Endothelial cell of umbilical vein (primary cell): Measurements from ENCODE around the gene WARS2.

ENCODE experiments used
- EZH2 ChIP-seq: IDR thresholded peaks from 2 replicates; pipeline ENCODE4 v1.6.1; 2012; ENCODE audit warnings: borderline replicate concordance, low read depth, mild to moderate bottlenecking, moderate library complexity, low read length, inconsistent platforms; ENCODE audit not compliant: severe bottlenecking
- GATA2 ChIP-seq: IDR thresholded peaks from 2 replicates; pipeline ENCODE4 v1.7.0; 2011; ENCODE audit warnings: low read depth, mild to moderate bottlenecking, moderate library complexity, mixed read lengths, low read length; ENCODE audit not compliant: insufficient read length, insufficient read depth
- POLR2A ChIP-seq: IDR thresholded peaks from 2 replicates; pipeline ENCODE4 v1.6.1; 2012; ENCODE audit warnings: low read depth, mild to moderate bottlenecking, control low read depth, low read length
- POLR2AphosphoS5 ChIP-seq: IDR thresholded peaks from 2 replicates; pipeline ENCODE4 v1.6.1; 2012; ENCODE audit warnings: low read depth, mild to moderate bottlenecking, control low read depth, low read length, moderate library complexity; ENCODE audit not compliant: insufficient read depth
- TF ChIP-seq, protein P1 (sequence below), 2 donors: IDR thresholded peaks; 1 replicate in 1 of 2; 2 replicates in 1 of 2; pipeline ENCODE4 v1.5.1; 2011; ENCODE audit warnings: low read length in 2 of 2, mild to moderate bottlenecking in 2 of 2, moderate library complexity in 2 of 2, control low read depth in 1 of 2, inconsistent platforms in 1 of 2, low read depth in 1 of 2; ENCODE audit not compliant: insufficient read depth in 1 of 2; ENCODE audit errors: extremely low read depth in 1 of 2

DNA sequence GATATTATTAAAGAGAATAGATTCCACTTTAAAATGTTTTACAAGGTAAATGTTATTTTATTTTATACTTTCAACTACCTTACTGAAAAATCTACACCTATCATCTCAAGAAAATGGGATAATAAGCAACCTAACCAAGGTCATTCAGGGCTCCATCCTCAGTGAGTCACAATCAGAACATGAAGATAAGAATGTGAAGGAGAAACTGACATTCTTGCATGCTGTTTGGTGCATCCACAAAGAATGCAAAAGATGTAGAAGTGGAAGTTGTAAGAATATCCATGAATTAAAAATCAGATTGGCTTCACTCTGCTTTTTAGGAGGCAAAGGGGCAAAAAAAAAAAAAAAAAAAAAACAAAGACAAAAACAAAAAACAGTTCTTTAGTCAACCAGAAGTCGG is 6.5 kb downstream of the WARS2 start:
- TF ChIP-seq, protein P1, sequence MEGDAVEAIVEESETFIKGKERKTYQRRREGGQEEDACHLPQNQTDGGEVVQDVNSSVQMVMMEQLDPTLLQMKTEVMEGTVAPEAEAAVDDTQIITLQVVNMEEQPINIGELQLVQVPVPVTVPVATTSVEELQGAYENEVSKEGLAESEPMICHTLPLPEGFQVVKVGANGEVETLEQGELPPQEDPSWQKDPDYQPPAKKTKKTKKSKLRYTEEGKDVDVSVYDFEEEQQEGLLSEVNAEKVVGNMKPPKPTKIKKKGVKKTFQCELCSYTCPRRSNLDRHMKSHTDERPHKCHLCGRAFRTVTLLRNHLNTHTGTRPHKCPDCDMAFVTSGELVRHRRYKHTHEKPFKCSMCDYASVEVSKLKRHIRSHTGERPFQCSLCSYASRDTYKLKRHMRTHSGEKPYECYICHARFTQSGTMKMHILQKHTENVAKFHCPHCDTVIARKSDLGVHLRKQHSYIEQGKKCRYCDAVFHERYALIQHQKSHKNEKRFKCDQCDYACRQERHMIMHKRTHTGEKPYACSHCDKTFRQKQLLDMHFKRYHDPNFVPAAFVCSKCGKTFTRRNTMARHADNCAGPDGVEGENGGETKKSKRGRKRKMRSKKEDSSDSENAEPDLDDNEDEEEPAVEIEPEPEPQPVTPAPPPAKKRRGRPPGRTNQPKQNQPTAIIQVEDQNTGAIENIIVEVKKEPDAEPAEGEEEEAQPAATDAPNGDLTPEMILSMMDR (IDR thresholded peaks at IDR 0.05; ENCODE audit: extremely low read depth in 1 of 2, insufficient read depth in 1 of 2, low read depth in 1 of 2, low read length in 2 of 2), result no peak
- TF ChIP-seq POLR2AphosphoS5 (no peak), POLR2A (no peak), EZH2 (no peak), GATA2 (no peak)
